Glomerular endothelial cell (primary cell): ENCODE data around the gene SCYL1. TPM values are rescaled to one million over a fixed set of nuclear protein-coding genes. Genes with fewer than 3 reads are reported as not detected.

ENCODE experiments used
- DNase-seq: peaks from one replicate; pipeline ENCODE4 v3.0.0-alpha.2; 2011; ENCODE audit warnings: low read depth, low spot score; ENCODE audit errors: extremely low read depth
- total RNA-seq: library from RNA; depleted of rRNA; stranded (reverse); fragments of >200 nt; gene quantifications from 2 replicates; pipeline ENCODE4 v1.2.3, GENCODE V29; 2015

Gene SCYL1
- 94.4 and 104 TPM in 2 replicates for total RNA-seq

- DNase-seq = no peak
Observed at GRCh38 chr11:65524741-65525545, at the start of gene SCYL1. Gene SCYL1 (plus strand): TSS chr11:65525083. CDS start chr11:65525154, 71 bp downstream.

- DNase-seq = no peak
Observed at GRCh38 chr11:65476632-65477148, 48.2 kb upstream of the SCYL1 start.

- DNase-seq = no peak
Observed at GRCh38 chr11:65477149-65477965, 47.5 kb upstream of the SCYL1 start.

- DNase-seq = no peak
Observed at GRCh38 chr11:65478388-65479183, 46.3 kb upstream of the SCYL1 start.

GRCh38 chr11:65479184-65480145 lies 45.4 kb upstream of the SCYL1 start:
- DNase-seq = no peak

- DNase-seq = no peak
Observed at GRCh38 chr11:65482306-65482850, 42.5 kb upstream of the SCYL1 start.

GRCh38 chr11:65485920-65486219 lies 39.0 kb upstream of the SCYL1 start:
- DNase-seq = no peak

GRCh38 chr11:65486570-65487466 lies 38.1 kb upstream of the SCYL1 start:
- no peak for DNase-seq

GRCh38 chr11:65487467-65488272 lies 37.2 kb upstream of the SCYL1 start:
- peak; percentile 100 for DNase-seq

GRCh38 chr11:65488273-65489034 lies 36.4 kb upstream of the SCYL1 start:
- no peak for DNase-seq

GRCh38 chr11:65489035-65489705 lies 35.7 kb upstream of the SCYL1 start:
- DNase-seq = no peak

- DNase-seq = no peak
Observed at GRCh38 chr11:65489706-65490320, 35.1 kb upstream of the SCYL1 start.

GRCh38 chr11:65491163-65491465 lies 33.8 kb upstream of the SCYL1 start:
- DNase-seq = no peak

GRCh38 chr11:65491614-65492386 lies 33.1 kb upstream of the SCYL1 start:
- no peak for DNase-seq

GRCh38 chr11:65492387-65492636 lies 32.6 kb upstream of the SCYL1 start:
- DNase-seq = no peak
